Esophagus squamous epithelium (tissue), 5 donors: ENCODE measurements around the gene RGN. TPM values are rescaled to one million over a fixed set of nuclear protein-coding genes. Genes with fewer than 3 reads are reported as not detected.
"Not testable (repeated sequence)": the region's sequence is repeated elsewhere in the genome, so short reads cannot be mapped to it uniquely, and the experiment has no call there.

Experiments used
- DNase-seq: peaks from one replicate; lab custom pipeline; 2025; lab: John Stamatoyannopoulos, UW
- H3K27ac ChIP-seq, 4 donors: fragments of 200-600 bp; sonication (generic); one replicate each; pipeline ENCODE4 v1.5.1; 2016 to 2019; ENCODE audit warnings: mild to moderate bottlenecking in 1 of 4
- H3K27me3 ChIP-seq, 4 donors: fragments of 200-600 bp; sonication (generic); 1 replicate in 3 of 4; 2 replicates in 1 of 4; pipeline versions ENCODE4 v1.5.1 to v1.6.0; 2017 to 2021; ENCODE audit warnings: antibody characterized with exemption in 1 of 4
- H3K36me3 ChIP-seq, 3 donors: fragments of 200-600 bp; sonication (generic); one replicate each; pipeline ENCODE4 v1.5.1; 2016 to 2019
- H3K4me1 ChIP-seq, 3 donors: fragments of 200-600 bp; sonication (generic); one replicate each; pipeline ENCODE4 v1.5.1; 2017 to 2019
- H3K4me3 ChIP-seq, 4 donors: fragments of 200-600 bp; sonication (generic); 1 replicate in 3 of 4; 2 replicates in 1 of 4; pipeline ENCODE4 v1.5.1; 2016 to 2019; ENCODE audit warnings: mild to moderate bottlenecking in 2 of 4, moderate library complexity in 1 of 4
- H3K9me3 ChIP-seq, 3 donors: fragments of 200-600 bp; sonication (generic); one replicate each; pipeline ENCODE4 v1.5.1; 2016 to 2019
- CTCF ChIP-seq, 6 experiments: fragments of 450-650 bp in 4 of 6; fragments of 200-600 bp in 2 of 6; sonication (generic) in 2 of 6; IDR thresholded peaks; one replicate each; pipeline ENCODE4 v1.5.1; 2016 to 2019; ENCODE audit warnings: antibody characterized with exemption in 6 of 6, mild to moderate bottlenecking in 4 of 6, moderate library complexity in 4 of 6
- POLR2A ChIP-seq, 4 donors: fragments of 450-650 bp; IDR thresholded peaks; one replicate each; pipeline ENCODE4 v1.6.1; 2017; ENCODE audit warnings: antibody characterized with exemption in 4 of 4, mild to moderate bottlenecking in 4 of 4, moderate library complexity in 3 of 4
- WGBS, 2 donors: methylation state at CpG; one replicate each; pipeline ENCODE4 v1.1.5; 2018; 5-methylcytosine and 5-hydroxymethylcytosine counted together
- intact Hi-C: fragments of 100-400 bp; cut with DNase I; formaldehyde crosslinking; loops from one replicate; pipeline ENCODE4 v1.15.0; 2022
- total RNA-seq, 4 donors: library from RNA; depleted of rRNA; stranded (reverse); fragments of >200 nt; gene quantifications; one replicate each; pipeline ENCODE4 v1.1.0, GENCODE V29; 2016
- donor health status: DM: yes; HTN: yes; CAD: no.

RGN gene
- total RNA-seq, 4 donors from 2014 or later = 0.44 to 3.8 (median 0.75) TPM; not detected in 1

DNA sequence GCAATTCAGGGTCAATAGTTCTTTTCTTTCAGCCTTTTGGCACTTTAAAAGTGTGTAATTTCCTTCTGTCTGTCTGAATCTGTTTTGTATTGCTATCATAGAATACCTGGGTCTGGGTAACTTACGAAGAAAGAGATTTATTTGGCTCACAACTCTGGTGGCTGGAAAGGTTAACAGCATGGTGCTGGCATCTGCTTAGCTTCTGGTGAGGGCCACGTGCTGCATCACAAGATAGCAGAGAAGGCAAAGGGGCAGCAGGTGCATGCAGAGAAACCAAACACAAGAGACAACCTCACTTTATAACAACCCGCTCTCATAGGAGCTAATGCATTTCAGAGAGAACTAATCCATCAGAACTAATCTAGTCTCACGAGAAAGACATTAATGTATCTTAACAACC, 18.8 kb downstream of the RGN start:
- WGBS, 2 donors = 65 to 86% methylated on average over 1 to 4 of the region's 4 CpGs
- intact Hi-C loops = no loop called here
- TF ChIP-seq POLR2A (IDR thresholded peaks at IDR 0.05) = no peak
- no peak for TF ChIP-seq CTCF (IDR thresholded peaks at IDR 0.05)

DNA sequence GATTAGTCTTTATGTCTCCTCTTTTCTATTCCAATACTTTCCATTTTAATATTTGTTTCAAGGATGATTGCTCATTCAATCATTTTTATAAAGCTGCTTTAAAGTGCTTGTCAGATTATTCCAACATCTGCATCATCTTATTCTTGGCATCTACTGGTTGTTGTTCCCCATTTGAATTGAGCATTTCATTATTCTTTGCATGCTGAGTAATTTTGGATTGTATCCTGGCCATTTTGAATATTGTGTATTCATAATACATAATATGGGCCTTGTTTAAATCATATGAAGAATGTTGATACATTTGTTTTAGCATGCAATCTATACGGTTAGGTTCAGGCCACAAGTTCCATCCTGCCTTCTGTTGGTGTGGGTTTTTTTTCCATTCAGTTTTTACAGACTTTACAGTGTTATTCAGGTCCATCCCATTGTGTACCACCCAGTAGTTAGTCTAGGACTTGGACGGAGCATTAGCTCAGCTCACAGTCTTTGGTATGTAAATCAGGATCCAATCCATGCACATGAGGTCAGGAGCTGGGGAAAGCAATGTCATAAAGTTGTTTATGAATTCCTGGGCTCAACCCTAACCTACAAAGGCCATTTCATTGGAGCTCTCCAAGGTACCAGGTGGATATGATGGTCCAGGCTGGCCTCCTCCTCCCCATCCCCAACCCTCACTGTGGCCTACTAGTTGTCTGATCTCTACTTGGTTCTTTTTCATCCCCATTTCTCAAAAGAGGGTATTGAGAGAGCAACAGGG, 20.3 kb downstream of the RGN start:
- Histone ChIP-seq H3K4me3 (no peak overlapping the region), H3K9me3 (no peaks in the 10 kb centered on the region), H3K4me1 (no peaks in the 10 kb centered on the region), H3K36me3 (no peaks in the 10 kb centered on the region), H3K27me3 (no peaks in the 10 kb centered on the region), H3K27ac (no peak overlapping the region)
- TF ChIP-seq POLR2A (IDR thresholded peaks at IDR 0.05) = no peak
- TF ChIP-seq CTCF (IDR thresholded peaks at IDR 0.05) = no peak
- 50 to 54% methylated on average over 1 to 2 of the region's 2 CpGs for WGBS, 2 donors
- DNase-seq = no peak
- intact Hi-C loops = no loop called here

More for the DNA sequence above, 18.8 kb downstream of the RGN start:
- H3K4me1 ChIP-seq = no peaks in the 10 kb centered on the region
- DNase-seq = no peak
- no peaks in the 10 kb centered on the region for H3K36me3 ChIP-seq
- H3K4me3 ChIP-seq = no peak overlapping the region
- H3K27me3 ChIP-seq = no peaks in the 10 kb centered on the region
- no peak overlapping the region for H3K27ac ChIP-seq
- no peaks in the 10 kb centered on the region for H3K9me3 ChIP-seq

GRCh38 chrX:47101206-47101605, 23.0 kb downstream of the RGN start:
- TF ChIP-seq POLR2A (IDR thresholded peaks at IDR 0.05) (no peak), CTCF (IDR thresholded peaks at IDR 0.05) (no peak)
- Histone ChIP-seq H3K27me3 (no peaks in the 10 kb centered on the region), H3K27ac (no peak overlapping the region), H3K4me3 (no peak overlapping the region), H3K36me3 (no peaks in the 10 kb centered on the region), H3K4me1 (no peaks in the 10 kb centered on the region), H3K9me3 (no peaks in the 10 kb centered on the region)
- intact Hi-C loops = no loop called here
- DNase-seq = no peak
- 87% methylated on average over 3 of the region's 4 CpGs; no CpG with 5 or more reads in 1 of the 2 donors for WGBS, 2 donors

GRCh38 chrX:47110936-47111615, 32.8 kb downstream of the RGN start:
- H3K9me3 ChIP-seq, H3K4me3 ChIP-seq, H3K4me1 ChIP-seq, H3K27me3 ChIP-seq, intact Hi-C loops, H3K36me3 ChIP-seq, H3K27ac ChIP-seq, DNase-seq: not testable (repeated sequence)
- 90% methylated on average over 2 of the region's 40 CpGs; no CpG with 5 or more reads in 1 of the 2 donors for WGBS, 2 donors

DNA sequence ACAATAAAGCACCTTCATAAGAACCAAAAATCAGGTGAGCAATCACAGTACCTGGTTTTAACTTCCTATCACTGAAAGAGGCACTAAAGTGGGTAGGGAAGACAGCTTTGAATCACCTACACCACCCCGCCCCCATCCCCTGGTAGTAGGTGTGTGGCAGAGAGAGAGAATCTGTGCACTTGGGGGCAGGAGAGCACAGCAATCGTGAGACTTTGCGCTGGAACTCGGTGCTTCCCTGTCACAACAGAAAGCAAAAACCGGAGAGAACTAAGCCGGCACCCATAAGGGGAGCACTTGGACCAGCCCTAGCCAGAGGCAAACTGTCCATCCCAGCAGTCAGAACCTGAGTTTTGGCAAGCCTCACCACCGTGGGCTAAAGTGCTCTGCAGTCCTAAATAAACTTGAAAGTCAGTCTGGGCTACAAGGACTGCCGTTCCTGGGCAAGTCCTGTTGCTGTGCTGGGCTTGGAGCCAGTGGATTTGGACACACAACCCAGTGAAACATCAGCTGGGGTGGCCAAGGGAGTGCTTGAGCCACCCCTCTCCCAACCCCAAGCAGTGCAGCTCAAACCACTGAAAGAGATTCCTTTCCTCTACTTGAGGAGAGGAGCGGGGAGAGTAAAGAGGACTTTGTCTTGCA, 34.2 kb downstream of the RGN start:
- Histone ChIP-seq H3K9me3 (no peaks in the 10 kb centered on the region), H3K4me3 (no peak overlapping the region), H3K36me3 (no peaks in the 10 kb centered on the region), H3K4me1 (no peaks in the 10 kb centered on the region), H3K27ac (no peak overlapping the region), H3K27me3 (no peaks in the 10 kb centered on the region)
- intact Hi-C loops = no loop called here
- no peak for DNase-seq
- 69% methylated on average over 8 of the region's 9 CpGs; no CpG with 5 or more reads in 1 of the 2 donors for WGBS, 2 donors
- TF ChIP-seq CTCF (IDR thresholded peaks at IDR 0.05) (no peak), POLR2A (IDR thresholded peaks at IDR 0.05) (no peak)

DNA sequence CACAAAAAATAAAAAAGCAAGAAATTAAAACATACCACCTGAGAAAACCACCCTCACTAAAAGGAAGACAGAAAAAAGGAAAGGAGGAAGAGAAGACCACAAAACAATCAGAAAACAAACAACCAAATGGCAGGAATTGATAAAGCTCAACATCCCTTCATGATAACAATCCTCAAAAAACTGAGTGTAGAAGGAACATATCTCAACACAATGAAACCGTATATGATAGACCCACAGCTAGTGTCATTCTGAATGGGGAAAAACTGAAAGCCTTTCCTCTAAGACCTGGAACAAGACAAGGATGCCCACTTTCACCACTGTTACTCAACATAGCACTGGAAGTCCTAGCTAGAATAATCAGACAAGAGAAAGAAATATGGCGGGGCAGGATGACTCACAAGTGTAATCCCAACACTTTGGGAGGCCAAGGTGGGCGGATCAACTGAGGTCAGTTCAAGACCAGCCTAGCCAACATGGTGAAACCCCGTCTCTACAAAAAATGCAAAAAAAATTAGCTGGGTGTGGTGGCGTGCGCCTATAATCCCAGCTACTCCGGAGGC, 38.4 kb downstream of the RGN start:
- H3K36me3 ChIP-seq, H3K4me1 ChIP-seq, H3K4me3 ChIP-seq, DNase-seq, intact Hi-C loops, H3K27ac ChIP-seq, H3K9me3 ChIP-seq, H3K27me3 ChIP-seq: not testable (repeated sequence)
- WGBS, 2 donors = 87% methylated on average over 5 to 7 of the region's 7 CpGs

DNA sequence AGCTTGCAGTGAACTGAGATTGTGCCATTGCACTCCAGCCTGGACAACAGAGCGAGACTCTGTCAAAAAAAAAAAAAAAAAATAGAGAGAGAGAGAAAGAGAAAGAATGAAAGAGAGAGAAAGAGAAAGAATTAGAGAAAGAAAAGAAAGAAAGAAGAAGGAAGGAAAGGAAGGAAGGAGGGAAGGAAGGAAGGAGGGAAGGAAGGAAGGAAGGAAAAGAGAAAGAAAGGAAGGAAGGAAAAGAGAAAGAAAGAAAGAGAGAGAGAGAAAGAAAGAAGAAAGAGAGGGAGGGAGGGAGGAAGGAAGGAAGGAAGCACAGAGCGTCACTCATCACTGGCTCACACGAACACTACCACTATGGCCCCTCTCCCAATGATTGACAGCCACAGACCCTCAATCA, 46.2 kb downstream of the RGN start:
- intact Hi-C loops, H3K27ac ChIP-seq, H3K27me3 ChIP-seq, H3K36me3 ChIP-seq, DNase-seq, H3K4me3 ChIP-seq, H3K4me1 ChIP-seq, H3K9me3 ChIP-seq: not testable (repeated sequence)
- 77 to 83% methylated on average over 2 to 3 of the region's 3 CpGs for WGBS, 2 donors
